ENCODE measurements around the gene LARGE1.

The LARGE1 gene

GRCh38 chr22:33328789-33329296 is 591.4 kb downstream of the LARGE1 start:
- no peak for DNase-seq

GRCh38 chr22:33327348-33327860 is 592.9 kb downstream of the LARGE1 start:
- no peak for DNase-seq

DNA sequence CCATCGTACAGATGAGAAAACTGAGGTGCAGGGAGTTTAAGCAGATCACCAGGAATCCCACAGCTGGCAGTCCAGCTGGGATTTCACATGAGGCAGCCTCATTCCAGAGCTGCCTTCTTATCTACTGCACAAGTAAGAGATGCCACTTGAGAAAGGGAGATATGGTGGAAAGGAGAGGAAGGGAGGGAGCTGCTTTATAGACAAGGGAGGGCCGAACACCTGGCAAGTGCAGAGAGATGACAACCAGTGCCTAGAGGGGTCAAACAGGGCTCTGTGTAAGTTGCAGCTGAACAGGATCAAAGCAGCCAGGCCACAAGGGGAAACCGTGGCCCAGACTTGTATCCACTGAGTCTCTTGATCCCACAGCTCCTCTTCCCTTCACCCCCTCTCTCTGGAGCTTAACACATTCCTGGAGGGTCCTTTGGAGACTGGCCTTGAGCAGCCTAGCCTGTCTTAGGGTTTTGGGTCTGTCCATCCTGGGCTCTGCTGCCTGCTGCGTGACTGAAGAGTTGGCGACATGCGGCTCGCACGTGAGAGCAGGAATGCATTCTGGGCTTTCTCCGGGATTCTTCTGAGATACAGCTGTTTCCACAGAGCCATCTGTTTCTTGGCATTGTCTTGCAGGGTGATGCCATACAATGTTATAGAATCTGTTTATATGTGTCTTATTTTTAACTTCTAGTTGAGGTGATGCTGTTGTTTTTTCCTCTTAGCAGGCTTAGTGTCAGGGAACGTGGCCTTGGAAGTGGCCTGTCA is 593.6 kb downstream of the LARGE1 start:
- DNase-seq: no peak

- no peak for DNase-seq
Measured at GRCh38 chr22:33325232-33326004, 594.9 kb downstream of the LARGE1 start.

GRCh38 chr22:33324228-33324627 is 596.0 kb downstream of the LARGE1 start:
- no peak for DNase-seq

- no peak for DNase-seq
Measured at GRCh38 chr22:33321466-33321865, 598.8 kb downstream of the LARGE1 start.

- no peak for DNase-seq
Measured at GRCh38 chr22:33315954-33316353, 604.3 kb downstream of the LARGE1 start.

DNA sequence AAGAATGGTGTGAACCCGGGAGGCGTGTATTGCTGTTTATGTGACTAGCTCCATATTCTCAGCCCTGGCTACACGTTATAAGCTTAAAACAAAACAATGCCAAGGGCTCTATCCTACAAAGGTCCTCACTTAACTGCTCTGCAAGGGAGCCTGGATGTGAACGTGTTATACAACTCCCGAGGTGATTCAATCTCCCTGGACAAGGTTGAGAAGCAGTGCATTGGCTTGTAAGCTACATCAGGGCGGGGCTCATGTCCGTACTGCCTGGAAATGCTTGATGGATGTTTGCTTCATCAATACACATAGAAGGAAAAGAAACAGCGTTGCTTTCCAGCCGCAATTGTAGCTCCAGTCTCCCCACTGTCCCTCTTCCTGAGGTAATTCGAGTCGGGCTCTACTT is 605.2 kb downstream of the LARGE1 start:
- no peak for DNase-seq

- no peak for DNase-seq
Measured at GRCh38 chr22:33314316-33314715, 606.0 kb downstream of the LARGE1 start.

DNA sequence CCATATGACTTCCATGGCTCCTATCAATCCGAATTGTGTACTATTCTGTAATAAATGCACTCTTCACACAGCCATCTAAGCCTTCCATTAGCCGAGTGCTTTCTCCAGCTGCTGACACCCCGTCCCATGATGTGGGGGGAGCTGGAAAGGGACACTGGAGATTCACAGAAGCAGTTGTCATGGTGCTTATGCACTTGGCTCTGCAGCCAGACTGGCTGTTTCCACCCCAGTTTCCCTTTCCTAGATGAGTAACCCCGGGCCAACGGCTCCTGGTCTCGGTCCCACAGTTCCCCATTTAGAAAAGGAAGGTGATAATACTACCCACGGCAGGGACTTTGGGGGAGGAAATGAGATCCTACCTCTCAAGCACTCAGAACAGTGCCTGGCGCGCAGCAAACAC is 617.2 kb downstream of the LARGE1 start:
- DNase-seq: no peak

GRCh38 chr22:33302549-33302948 is 617.7 kb downstream of the LARGE1 start:
- DNase-seq: no peak

GRCh38 chr22:33302049-33302545 is 618.2 kb downstream of the LARGE1 start:
- peak; percentile 29 for DNase-seq

DNA sequence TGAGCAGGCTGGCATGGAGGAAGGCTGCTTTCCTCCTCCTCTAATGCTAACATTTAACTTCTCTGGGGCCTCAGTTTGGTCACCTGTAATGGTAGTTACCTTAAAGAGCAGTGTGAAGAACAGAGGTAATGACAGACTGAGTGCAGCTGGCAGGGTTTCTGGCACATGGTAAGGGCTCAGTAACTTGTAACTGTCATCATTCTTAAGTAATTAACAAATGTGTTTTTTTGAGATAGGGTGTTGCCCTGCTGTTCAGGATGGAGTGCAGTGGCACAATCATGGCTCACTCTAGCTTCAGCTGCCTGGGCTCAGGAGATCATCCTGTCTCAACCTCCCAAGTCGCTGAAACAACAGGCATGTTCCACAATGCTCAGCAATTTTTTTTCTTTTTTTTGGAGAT is 620.1 kb downstream of the LARGE1 start:
- DNase-seq: no peak

GRCh38 chr22:33299245-33299956 is 620.9 kb downstream of the LARGE1 start:
- no peak for DNase-seq

DNA sequence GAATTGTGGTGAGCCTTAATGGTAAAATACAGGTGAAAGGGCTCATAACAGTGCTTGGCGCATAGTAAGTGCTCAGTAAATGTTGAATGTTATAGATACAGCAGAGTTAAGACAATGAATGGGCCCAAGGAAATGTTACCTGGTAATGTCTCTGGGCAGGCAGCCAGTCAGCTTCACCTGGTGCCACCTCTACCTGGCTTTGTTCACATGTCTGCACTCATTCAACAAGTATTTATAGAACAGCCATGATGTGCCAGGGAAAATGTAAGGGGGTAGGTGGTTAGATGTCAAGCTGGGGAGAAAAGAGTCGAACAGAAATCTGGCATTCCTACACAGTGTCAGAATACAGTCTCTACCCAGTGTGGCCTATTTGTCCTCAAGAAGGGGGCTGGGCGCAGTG is 623.3 kb downstream of the LARGE1 start:
- no peak for DNase-seq

GRCh38 chr22:33288078-33288477 is 632.2 kb downstream of the LARGE1 start:
- DNase-seq: no peak

GRCh38 chr22:33275073-33275443 is 645.2 kb downstream of the LARGE1 start:
- no peak for DNase-seq

- no peak for DNase-seq
Measured at GRCh38 chr22:33274214-33275072, 645.8 kb downstream of the LARGE1 start.

DNA sequence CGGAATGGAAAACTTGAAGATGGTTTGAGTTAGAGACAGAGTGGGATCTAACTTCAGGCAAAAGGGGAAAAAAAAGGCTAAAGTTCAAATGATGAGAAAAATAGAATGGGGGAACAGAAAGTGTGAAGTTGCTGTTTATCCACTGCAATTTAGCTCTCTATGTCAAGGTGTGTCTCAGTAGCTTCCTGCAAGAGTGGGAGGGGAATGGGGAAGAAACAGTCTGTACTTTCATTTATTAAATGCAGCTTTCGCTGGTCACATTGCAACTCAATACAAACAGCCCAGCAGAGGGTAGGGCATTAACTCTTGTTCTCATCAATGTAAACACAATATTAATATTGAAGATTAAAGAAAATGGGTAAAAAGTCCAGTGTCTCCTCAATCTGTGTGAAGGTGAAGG is 647.4 kb downstream of the LARGE1 start:
- no peak for DNase-seq

DNA sequence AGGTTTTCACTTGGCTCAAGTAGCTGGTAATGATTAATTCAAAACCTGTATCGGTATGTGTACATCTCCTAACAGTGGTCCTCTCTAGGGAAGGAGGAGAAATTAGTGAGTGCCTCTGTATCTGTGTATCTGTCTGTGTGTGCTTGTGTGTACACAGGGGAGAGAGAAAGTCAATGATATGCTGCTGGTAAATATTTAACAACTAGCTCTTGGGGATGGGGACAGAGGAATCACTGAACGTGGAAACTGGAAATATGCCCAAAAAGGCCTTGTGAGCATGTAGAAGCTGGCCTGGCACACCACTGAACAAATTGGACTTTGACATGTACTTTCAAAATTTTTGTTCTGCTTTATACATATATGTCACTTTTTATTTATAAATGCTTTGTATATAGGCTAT is 648.1 kb downstream of the LARGE1 start:
- DNase-seq: no peak

GRCh38 chr22:33271390-33272161 is 648.7 kb downstream of the LARGE1 start:
- no peak for DNase-seq
